MM.1S (cell line): ENCODE data around the gene TOR4A.

Experiments
- DNase-seq: peaks from one replicate; pipeline ENCODE4 v3.0.0-alpha.2; 2015
- H2AFZ ChIP-seq: fragments of 300-600 bp; sonication (generic); 2 replicates; pipeline ENCODE4 v1.6.0; 2016; ENCODE audit warnings: antibody characterized with exemption, low read length
- H3F3A ChIP-seq: fragments of 300-600 bp; sonication (generic); 2 replicates; pipeline ENCODE4 v1.6.1; 2016; ENCODE audit warnings: mild to moderate bottlenecking, antibody characterized with exemption, low read length, moderate library complexity, mixed read lengths; ENCODE audit not compliant: insufficient read depth
- H3K27ac ChIP-seq: fragments of 300-600 bp; sonication (generic); 2 replicates; pipeline ENCODE4 v1.5.1; 2016; ENCODE audit warnings: mild to moderate bottlenecking, low read length
- H3K27me3 ChIP-seq: fragments of 300-600 bp; sonication (generic); replicated peaks from 2 replicates; pipeline ENCODE4 v1.6.0; 2016; ENCODE audit warnings: low read length; ENCODE audit not compliant: insufficient read depth
- H3K36me3 ChIP-seq: fragments of 300-600 bp; sonication (generic); replicated peaks from 2 replicates; pipeline ENCODE4 v1.6.1; 2016; ENCODE audit warnings: mild to moderate bottlenecking, low read length, mixed read lengths; ENCODE audit not compliant: insufficient read depth
- H3K4me1 ChIP-seq: fragments of 300-600 bp; sonication (generic); 2 replicates; pipeline ENCODE4 v1.6.1; 2016; ENCODE audit warnings: low read length, mixed read lengths
- H3K4me2 ChIP-seq: fragments of 300-600 bp; sonication (generic); 2 replicates; pipeline ENCODE4 v1.6.0; 2016; ENCODE audit warnings: low read depth, low read length
- H3K4me3 ChIP-seq: fragments of 300-600 bp; sonication (generic); 2 replicates; pipeline ENCODE4 v1.5.1; 2016; ENCODE audit warnings: low read length, mixed read lengths
- H3K79me2 ChIP-seq: fragments of 300-600 bp; sonication (generic); 2 replicates; pipeline ENCODE4 v1.6.1; 2016; ENCODE audit warnings: mixed run types, low read length, mixed read lengths
- H3K9ac ChIP-seq: fragments of 300-600 bp; sonication (generic); 2 replicates; pipeline ENCODE4 v1.6.1; 2016; ENCODE audit warnings: low read length, mixed read lengths
- H3K9me2 ChIP-seq: fragments of 300-600 bp; sonication (generic); replicated peaks from 2 replicates; pipeline ENCODE4 v1.6.1; 2016; ENCODE audit warnings: mild to moderate bottlenecking, low read length, mixed read lengths; ENCODE audit not compliant: insufficient read depth
- H3K9me3 ChIP-seq: fragments of 300-600 bp; sonication (generic); replicated peaks from 2 replicates; pipeline ENCODE4 v1.6.1; 2016; ENCODE audit warnings: mild to moderate bottlenecking, low read length, mixed read lengths; ENCODE audit not compliant: insufficient read depth
- H4K20me1 ChIP-seq: fragments of 300-600 bp; sonication (generic); 2 replicates; pipeline ENCODE4 v1.6.1; 2016; ENCODE audit warnings: mild to moderate bottlenecking, low read length, moderate library complexity, mixed read lengths; ENCODE audit not compliant: insufficient read depth
- EZH2 ChIP-seq: fragments of 300-600 bp; sonication (generic); optimal IDR thresholded peaks from 2 replicates; pipeline ENCODE3; 2017; ENCODE audit warnings: low read depth, mild to moderate bottlenecking, antibody characterized with exemption, low read length, mixed read lengths
- EZH2phosphoT487 ChIP-seq: fragments of 300-600 bp; sonication (generic); IDR thresholded peaks from 2 replicates; pipeline ENCODE4 v1.6.1; 2018; ENCODE audit warnings: antibody characterized with exemption, low read length
- TF ChIP-seq, protein P1 (sequence below): fragments of 300-600 bp; sonication (generic); IDR thresholded peaks from 2 replicates; pipeline ENCODE4 v1.5.1; 2016; ENCODE audit warnings: antibody characterized with exemption, low read length, mixed read lengths

Gene TOR4A

DNA sequence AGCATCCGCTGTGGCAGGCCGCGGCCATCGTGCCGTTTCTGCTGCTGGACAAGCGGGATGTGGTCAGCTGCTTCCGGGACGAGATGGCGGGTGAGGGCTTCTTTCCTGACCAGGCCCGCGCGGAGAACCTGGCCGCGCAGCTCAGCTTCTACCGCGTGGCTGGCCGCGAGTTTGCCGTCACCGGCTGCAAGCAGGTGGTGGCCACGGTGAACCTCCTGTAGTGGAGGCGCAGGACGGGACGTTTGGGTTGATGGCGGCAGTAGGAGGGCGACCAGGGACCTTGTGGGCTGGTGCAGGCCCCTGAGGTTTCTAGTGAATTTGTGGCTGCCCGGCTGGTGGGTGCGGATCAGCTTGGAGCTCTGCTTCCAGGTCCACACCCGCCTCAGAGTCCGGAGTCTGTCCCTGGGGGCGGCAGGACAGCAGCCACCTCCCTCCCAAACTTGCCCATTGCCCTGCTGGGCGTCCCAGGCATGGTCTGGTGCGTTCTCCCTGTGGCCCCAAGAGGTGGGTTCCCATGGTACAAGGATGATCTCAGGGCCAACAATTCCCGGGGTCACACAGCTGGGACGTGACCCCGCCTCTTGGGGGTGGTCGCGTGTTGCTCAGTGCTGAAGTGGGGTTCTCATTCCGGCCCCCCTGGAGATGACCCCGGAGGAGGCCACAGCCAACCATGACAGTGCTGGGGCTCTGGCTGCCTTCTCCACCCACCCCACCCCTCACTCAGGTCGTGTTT lies 2.4 kb downstream of the TOR4A start:
- Histone ChIP-seq H3K4me3 (no peak overlapping the region), H4K20me1 (no peaks in the 10 kb centered on the region), H3K27ac (no peak overlapping the region), H2AFZ (no peak overlapping the region), H3K79me2 (peaks cover 8% of the 10 kb centered on the region; the same call in 1 of the 2 replicates), H3K9me3 (no peaks in the 10 kb centered on the region), H3K4me1 (peaks cover 3% of the 10 kb centered on the region; the same call in 1 of the 2 replicates), H3K9me2 (no peaks in the 10 kb centered on the region), H3K9ac (no peak overlapping the region), H3F3A (no peaks in the 10 kb centered on the region), H3K27me3 (no peaks in the 10 kb centered on the region), H3K4me2 (no peak overlapping the region), H3K36me3 (no peaks in the 10 kb centered on the region)
- DNase-seq, result no peak
- TF ChIP-seq EZH2phosphoT487, result no peak
- no peak for TF ChIP-seq EZH2
- TF ChIP-seq, protein P1, sequence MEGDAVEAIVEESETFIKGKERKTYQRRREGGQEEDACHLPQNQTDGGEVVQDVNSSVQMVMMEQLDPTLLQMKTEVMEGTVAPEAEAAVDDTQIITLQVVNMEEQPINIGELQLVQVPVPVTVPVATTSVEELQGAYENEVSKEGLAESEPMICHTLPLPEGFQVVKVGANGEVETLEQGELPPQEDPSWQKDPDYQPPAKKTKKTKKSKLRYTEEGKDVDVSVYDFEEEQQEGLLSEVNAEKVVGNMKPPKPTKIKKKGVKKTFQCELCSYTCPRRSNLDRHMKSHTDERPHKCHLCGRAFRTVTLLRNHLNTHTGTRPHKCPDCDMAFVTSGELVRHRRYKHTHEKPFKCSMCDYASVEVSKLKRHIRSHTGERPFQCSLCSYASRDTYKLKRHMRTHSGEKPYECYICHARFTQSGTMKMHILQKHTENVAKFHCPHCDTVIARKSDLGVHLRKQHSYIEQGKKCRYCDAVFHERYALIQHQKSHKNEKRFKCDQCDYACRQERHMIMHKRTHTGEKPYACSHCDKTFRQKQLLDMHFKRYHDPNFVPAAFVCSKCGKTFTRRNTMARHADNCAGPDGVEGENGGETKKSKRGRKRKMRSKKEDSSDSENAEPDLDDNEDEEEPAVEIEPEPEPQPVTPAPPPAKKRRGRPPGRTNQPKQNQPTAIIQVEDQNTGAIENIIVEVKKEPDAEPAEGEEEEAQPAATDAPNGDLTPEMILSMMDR, result no peak

GRCh38 chr9:137280474-137281344 lies 3.2 kb downstream of the TOR4A start:
- Histone ChIP-seq H3K27ac (no peak overlapping the region), H3K36me3 (no peaks in the 10 kb centered on the region), H3K9ac (no peak overlapping the region), H3K27me3 (no peaks in the 10 kb centered on the region), H3K79me2 (peaks cover 8% of the 10 kb centered on the region; the same call in 1 of the 2 replicates), H3K9me3 (no peaks in the 10 kb centered on the region), H2AFZ (no peak overlapping the region), H4K20me1 (no peaks in the 10 kb centered on the region), H3K4me1 (peaks cover 3% of the 10 kb centered on the region; the same call in 1 of the 2 replicates), H3K4me2 (no peak overlapping the region), H3K9me2 (no peaks in the 10 kb centered on the region), H3F3A (no peaks in the 10 kb centered on the region), H3K4me3 (no peak overlapping the region)
- DNase-seq, result no peak
- TF ChIP-seq EZH2 (no peak), EZH2phosphoT487 (no peak)
- TF ChIP-seq, protein P1, result no peak

GRCh38 chr9:137281345-137282116 lies 4.0 kb downstream of the TOR4A start:
- no peak for TF ChIP-seq EZH2phosphoT487
- TF ChIP-seq, protein P1, result no peak
- no peak for TF ChIP-seq EZH2
- Histone ChIP-seq H3K9me3 (no peaks in the 10 kb centered on the region), H3K27me3 (no peaks in the 10 kb centered on the region), H3K4me3 (no peak overlapping the region), H3K4me2 (no peak overlapping the region), H3K36me3 (no peaks in the 10 kb centered on the region), H3K79me2 (peaks cover 8% of the 10 kb centered on the region; the same call in 1 of the 2 replicates), H3K9ac (no peak overlapping the region), H4K20me1 (no peaks in the 10 kb centered on the region), H3K4me1 (peaks cover 3% of the 10 kb centered on the region; the same call in 1 of the 2 replicates), H3K9me2 (no peaks in the 10 kb centered on the region), H3F3A (peaks cover 7% of the 10 kb centered on the region; the same call in 1 of the 2 replicates), H2AFZ (no peak overlapping the region), H3K27ac (no peak overlapping the region)
- no peak for DNase-seq
